Fibroblast of lung (primary cell): ENCODE measurements around the gene SIPA1L3.

ENCODE experiments used
- EZH2 ChIP-seq: IDR thresholded peaks from 2 replicates; pipeline ENCODE4 v1.5.1; 2012; ENCODE audit warnings: low read length, control low read depth, mild to moderate bottlenecking; ENCODE audit errors: missing control alignments
- TF ChIP-seq, protein P1 (sequence below), 2 donors: IDR thresholded peaks in 1 of 2; conservative IDR thresholded peaks in 1 of 2; 1 replicate in 1 of 2; 2 replicates in 1 of 2; pipeline ENCODE4 v1.5.1; 2011 to 2012; ENCODE audit warnings: low read length in 2 of 2, control low read depth in 1 of 2, inconsistent platforms in 1 of 2, low read depth in 1 of 2, mild to moderate bottlenecking in 1 of 2

DNA sequence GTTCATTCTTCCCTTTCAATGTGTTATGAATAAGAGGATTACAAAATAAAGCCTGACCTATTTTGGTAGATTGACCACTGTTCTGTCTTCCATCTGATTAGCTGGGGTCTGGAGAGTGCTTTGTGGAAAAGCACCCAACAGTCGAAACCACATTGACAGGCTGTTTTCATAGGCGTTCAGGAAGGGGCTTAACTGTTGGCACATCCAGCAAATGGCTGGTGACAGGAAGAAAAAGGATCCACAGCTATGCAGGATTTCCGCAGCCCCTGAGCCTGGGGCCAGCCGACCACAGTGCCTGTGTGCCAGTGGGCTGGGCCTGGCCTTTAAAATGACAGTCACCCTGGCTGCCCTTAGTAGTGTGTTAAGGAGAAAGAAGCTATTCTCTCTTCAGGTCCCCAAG is 113.3 kb downstream of the SIPA1L3 start:
- TF ChIP-seq, protein P1, sequence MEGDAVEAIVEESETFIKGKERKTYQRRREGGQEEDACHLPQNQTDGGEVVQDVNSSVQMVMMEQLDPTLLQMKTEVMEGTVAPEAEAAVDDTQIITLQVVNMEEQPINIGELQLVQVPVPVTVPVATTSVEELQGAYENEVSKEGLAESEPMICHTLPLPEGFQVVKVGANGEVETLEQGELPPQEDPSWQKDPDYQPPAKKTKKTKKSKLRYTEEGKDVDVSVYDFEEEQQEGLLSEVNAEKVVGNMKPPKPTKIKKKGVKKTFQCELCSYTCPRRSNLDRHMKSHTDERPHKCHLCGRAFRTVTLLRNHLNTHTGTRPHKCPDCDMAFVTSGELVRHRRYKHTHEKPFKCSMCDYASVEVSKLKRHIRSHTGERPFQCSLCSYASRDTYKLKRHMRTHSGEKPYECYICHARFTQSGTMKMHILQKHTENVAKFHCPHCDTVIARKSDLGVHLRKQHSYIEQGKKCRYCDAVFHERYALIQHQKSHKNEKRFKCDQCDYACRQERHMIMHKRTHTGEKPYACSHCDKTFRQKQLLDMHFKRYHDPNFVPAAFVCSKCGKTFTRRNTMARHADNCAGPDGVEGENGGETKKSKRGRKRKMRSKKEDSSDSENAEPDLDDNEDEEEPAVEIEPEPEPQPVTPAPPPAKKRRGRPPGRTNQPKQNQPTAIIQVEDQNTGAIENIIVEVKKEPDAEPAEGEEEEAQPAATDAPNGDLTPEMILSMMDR (conservative IDR thresholded peaks at IDR 0.05 in 1 of 2, IDR thresholded peaks at IDR 0.05 in 1 of 2; ENCODE audit: low read depth in 1 of 2, low read length in 2 of 2): no peak
- no peak for TF ChIP-seq EZH2
